PC-3 (cell line): ENCODE data around the gene S100A3. TPM values are rescaled to one million over a fixed set of nuclear protein-coding genes. Genes with fewer than 3 reads are reported as not detected.
"Not testable (repeated sequence)": the region's sequence is repeated elsewhere in the genome, so short reads cannot be mapped to it uniquely, and the experiment has no call there.

Experiments used
- ATAC-seq: fragments of 200-7000 bp; cut with Tn5 transposase; 2 replicates; pipeline ENCODE4 v1.9.1; 2020; ENCODE audit warnings: mild to moderate bottlenecking, moderate library complexity
- BruUV-seq: library from RNA; stranded (reverse); fragments of 400-500 nt; replicated peaks from 2 replicates; lab custom pipeline; 2021; lab: Mats Ljungman, UMichigan
- CTCF ChIA-PET: fragments of 300-600 bp; sonication (Branson Sonifier 250); formaldehyde crosslinking; loops from one replicate; lab custom pipeline; 2022; ENCODE audit warnings: antibody characterized with exemption; lab: Charles Lee
- POLR2A ChIA-PET: fragments of 300-600 bp; sonication (Branson Sonifier 250); formaldehyde crosslinking; loops from one replicate; lab custom pipeline; 2022; ENCODE audit warnings: antibody characterized with exemption; ENCODE audit not compliant: unreplicated experiment; lab: Charles Lee
- DNase-seq: peaks from one replicate; pipeline ENCODE4 v3.0.0-alpha.2; 2015
- H2AFZ ChIP-seq: fragments of 300-600 bp; sonication (generic); 2 replicates; pipeline ENCODE4 v1.6.0; 2016; ENCODE audit warnings: antibody characterized with exemption, low read length
- H3F3A ChIP-seq: fragments of 300-600 bp; sonication (generic); one replicate; pipeline ENCODE4 v1.6.0; 2017; ENCODE audit warnings: antibody characterized with exemption, low read length, control low read depth, mild to moderate bottlenecking; ENCODE audit not compliant: unreplicated experiment
- H3K27ac ChIP-seq: fragments of 300-600 bp; sonication (generic); 2 replicates; pipeline ENCODE4 v1.5.1; 2016; ENCODE audit warnings: mild to moderate bottlenecking, low read length
- H3K27me3 ChIP-seq: fragments of 300-600 bp; sonication (generic); 2 replicates; pipeline ENCODE4 v1.6.1; 2016; ENCODE audit warnings: low read length, mixed read lengths
- H3K36me3 ChIP-seq: fragments of 300-600 bp; sonication (generic); 2 replicates; pipeline ENCODE4 v1.6.1; 2016; ENCODE audit warnings: low read depth, mixed run types, low read length, mixed read lengths
- H3K4me1 ChIP-seq: fragments of 300-600 bp; sonication (generic); 2 replicates; pipeline ENCODE4 v1.5.1; 2016; ENCODE audit warnings: low read length; ENCODE audit not compliant: insufficient read depth
- H3K4me2 ChIP-seq: fragments of 300-600 bp; sonication (generic); 2 replicates; pipeline ENCODE4 v1.6.0; 2016; ENCODE audit warnings: low read length
- H3K4me3 ChIP-seq: fragments of 300-600 bp; sonication (generic); 2 replicates; pipeline ENCODE4 v1.5.1; 2016; ENCODE audit warnings: mild to moderate bottlenecking, low read length, mixed read lengths
- H3K79me2 ChIP-seq: fragments of 300-600 bp; sonication (generic); 2 replicates; pipeline ENCODE4 v1.6.1; 2017; ENCODE audit warnings: low read length, mixed read lengths
- H3K9ac ChIP-seq: fragments of 300-600 bp; sonication (generic); 2 replicates; pipeline ENCODE4 v1.6.0; 2016; ENCODE audit warnings: mild to moderate bottlenecking, low read length
- H3K9me2 ChIP-seq: fragments of 300-600 bp; sonication (generic); replicated peaks from 2 replicates; pipeline ENCODE4 v1.6.1; 2016; ENCODE audit warnings: mixed run types, low read length, mixed read lengths
- H3K9me3 ChIP-seq: fragments of 300-600 bp; sonication (generic); 2 replicates; pipeline ENCODE4 v1.6.1; 2016; ENCODE audit warnings: low read length, mixed read lengths
- H4K20me1 ChIP-seq: fragments of 300-600 bp; sonication (generic); 2 replicates; pipeline ENCODE4 v1.6.1; 2016; ENCODE audit warnings: low read length, mixed read lengths
- EZH2 ChIP-seq: fragments of 300-600 bp; sonication (generic); IDR thresholded peaks from one replicate; pipeline ENCODE4 v1.6.1; 2017; ENCODE audit warnings: antibody characterized with exemption, mild to moderate bottlenecking, low read length; ENCODE audit not compliant: unreplicated experiment
- EZH2phosphoT487 ChIP-seq: fragments of 300-600 bp; sonication (generic); IDR thresholded peaks from 2 replicates; pipeline ENCODE4 v1.6.1; 2018; ENCODE audit warnings: mild to moderate bottlenecking, antibody characterized with exemption, low read length, borderline replicate concordance
- intact Hi-C: fragments of 100-400 bp; cut with micrococcal nuclease; formaldehyde crosslinking; loops from 2 replicates; pipeline ENCODE4 v1.9.0; 2023
- total RNA-seq: library from RNA; depleted of rRNA; stranded (reverse); fragments of >200 nt; gene quantifications from 2 replicates; pipeline ENCODE4 v1.2.3, GENCODE V29; 2014
- TF ChIP-seq, protein P1 (sequence below): fragments of 300-600 bp; sonication (generic); conservative IDR thresholded peaks from 2 replicates; pipeline ENCODE4 v1.5.1; 2017; ENCODE audit warnings: antibody characterized with exemption, low read depth, mild to moderate bottlenecking, low read length

S100A3 gene
- total RNA-seq, 1 experiment from 2014 or later, result 4.6 TPM

DNA sequence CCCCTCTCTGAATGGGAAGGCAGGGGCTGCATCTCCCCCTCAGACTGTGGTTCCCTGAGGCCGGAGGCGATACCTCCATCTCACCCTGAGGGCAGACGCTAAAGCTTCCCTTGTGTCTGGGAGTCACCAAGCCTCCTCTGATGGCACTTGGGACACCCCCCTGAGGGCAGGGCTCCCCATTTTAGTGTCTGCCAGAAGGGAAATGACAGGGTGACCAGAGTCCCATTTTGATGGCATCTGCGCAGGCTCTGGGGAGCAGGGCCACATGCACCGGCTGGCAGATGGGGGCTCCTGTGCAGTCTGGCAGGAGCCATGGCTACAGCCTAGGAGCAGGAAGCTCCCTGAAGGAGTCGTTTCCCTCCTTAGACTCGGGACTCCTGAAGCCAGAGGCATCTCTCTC, 14.9 kb upstream of the S100A3 start:
- intact Hi-C loops, result no loop called here
- peak overlapping the region; percentile 84 for H3K4me2 ChIP-seq
- no peaks in the 10 kb centered on the region for H3K27me3 ChIP-seq
- ATAC-seq (no peak), DNase-seq (no peak)
- no peaks in the 10 kb centered on the region for H4K20me1 ChIP-seq
- H3K9me2 ChIP-seq, result no peaks in the 10 kb centered on the region
- H3K9ac ChIP-seq, result peak overlapping the region; percentile 94
- H3K79me2 ChIP-seq, result peaks cover 38% of the 10 kb centered on the region
- no TSS peak for BruUV-seq
- no peaks in the 10 kb centered on the region for H3K9me3 ChIP-seq
- H3K4me1 ChIP-seq, result peaks cover 58% of the 10 kb centered on the region
- H2AFZ ChIP-seq, result no peak overlapping the region
- CTCF ChIA-PET, result interaction anchor here (1.4 kb wide), 1 partner anchor 30 kb away, joined by 3 read pairs; no protein-coding TSS in a partner anchor
- peaks cover 8% of the 10 kb centered on the region for H3F3A ChIP-seq
- POLR2A ChIA-PET, result interaction anchor here (1.6 kb wide), 1 partner anchor 29 kb away, joined by 3 read pairs; the partner anchor contains the start of gene S100A6
- peak overlapping the region; percentile 100 for H3K27ac ChIP-seq
- H3K36me3 ChIP-seq, result no peaks in the 10 kb centered on the region
- peak overlapping the region; percentile 12; the same call in 1 of the 2 replicates for H3K4me3 ChIP-seq
- TF ChIP-seq EZH2phosphoT487, result no peak
- TF ChIP-seq, protein P1, sequence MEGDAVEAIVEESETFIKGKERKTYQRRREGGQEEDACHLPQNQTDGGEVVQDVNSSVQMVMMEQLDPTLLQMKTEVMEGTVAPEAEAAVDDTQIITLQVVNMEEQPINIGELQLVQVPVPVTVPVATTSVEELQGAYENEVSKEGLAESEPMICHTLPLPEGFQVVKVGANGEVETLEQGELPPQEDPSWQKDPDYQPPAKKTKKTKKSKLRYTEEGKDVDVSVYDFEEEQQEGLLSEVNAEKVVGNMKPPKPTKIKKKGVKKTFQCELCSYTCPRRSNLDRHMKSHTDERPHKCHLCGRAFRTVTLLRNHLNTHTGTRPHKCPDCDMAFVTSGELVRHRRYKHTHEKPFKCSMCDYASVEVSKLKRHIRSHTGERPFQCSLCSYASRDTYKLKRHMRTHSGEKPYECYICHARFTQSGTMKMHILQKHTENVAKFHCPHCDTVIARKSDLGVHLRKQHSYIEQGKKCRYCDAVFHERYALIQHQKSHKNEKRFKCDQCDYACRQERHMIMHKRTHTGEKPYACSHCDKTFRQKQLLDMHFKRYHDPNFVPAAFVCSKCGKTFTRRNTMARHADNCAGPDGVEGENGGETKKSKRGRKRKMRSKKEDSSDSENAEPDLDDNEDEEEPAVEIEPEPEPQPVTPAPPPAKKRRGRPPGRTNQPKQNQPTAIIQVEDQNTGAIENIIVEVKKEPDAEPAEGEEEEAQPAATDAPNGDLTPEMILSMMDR, result no peak
- no peak for TF ChIP-seq EZH2

DNA sequence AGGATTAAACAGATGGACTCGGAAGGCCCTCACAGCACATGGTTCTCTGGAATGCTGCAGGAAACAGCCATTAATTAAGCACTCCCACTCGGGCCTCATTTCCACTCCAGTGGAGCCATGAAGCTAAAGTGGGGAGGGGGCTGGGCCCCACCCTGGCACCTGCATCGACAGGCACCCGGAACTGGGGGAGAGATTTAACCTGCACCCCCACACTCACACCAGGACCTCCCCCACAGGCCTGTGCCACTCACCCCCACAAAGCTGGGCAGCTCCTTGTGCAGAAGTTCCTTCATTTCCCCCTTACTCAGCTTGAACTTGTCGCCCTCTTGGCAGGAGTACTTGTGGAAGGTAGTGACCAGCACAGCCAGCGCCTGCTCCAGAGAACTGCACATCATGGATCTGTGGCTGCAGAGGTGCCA, 14.4 kb upstream of the S100A3 start:
- intact Hi-C loops, result no loop called here
- TF ChIP-seq, protein P1, result no peak
- TF ChIP-seq EZH2 (no peak), EZH2phosphoT487 (no peak)
- ChIA-PET POLR2A (interaction anchor here (1.6 kb wide), 1 partner anchor 28 kb away, joined by 3 read pairs; the partner anchor contains the start of gene S100A6), CTCF (interaction anchor here (1.4 kb wide), 1 partner anchor 30 kb away, joined by 3 read pairs; no protein-coding TSS in a partner anchor)
- Histone ChIP-seq H3K27ac (peak overlapping the region; percentile 100), H4K20me1 (no peaks in the 10 kb centered on the region), H3K4me1 (peaks cover 53% of the 10 kb centered on the region), H3K36me3 (no peaks in the 10 kb centered on the region), H3K4me3 (peak overlapping the region; percentile 12; the same call in 1 of the 2 replicates), H2AFZ (no peak overlapping the region), H3K79me2 (peaks cover 38% of the 10 kb centered on the region), H3K9me3 (no peaks in the 10 kb centered on the region), H3K4me2 (peak overlapping the region; percentile 84), H3F3A (peaks cover 8% of the 10 kb centered on the region), H3K9me2 (no peaks in the 10 kb centered on the region), H3K9ac (peak overlapping the region; percentile 94), H3K27me3 (no peaks in the 10 kb centered on the region)
- BruUV-seq, result no TSS peak
- DNase-seq (no peak), ATAC-seq (no peak)

DNA sequence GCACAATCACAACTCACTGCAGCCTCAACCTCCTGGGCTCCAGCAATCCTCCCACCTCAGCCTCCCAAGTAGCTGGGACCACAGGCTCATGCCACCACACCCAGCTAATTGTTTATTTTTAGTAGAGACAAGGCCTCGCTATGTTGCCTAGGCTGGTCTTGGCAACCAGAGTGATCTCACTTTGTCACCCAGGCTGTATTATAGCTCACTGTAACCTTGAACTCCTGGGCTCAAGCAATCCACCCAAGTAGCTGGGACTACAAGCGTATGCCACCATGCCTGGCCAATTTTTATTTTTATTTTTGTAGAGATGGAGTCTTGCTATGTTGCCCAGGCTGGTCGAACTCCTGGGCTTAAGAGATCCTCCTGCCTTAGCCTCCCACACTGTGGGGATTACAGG, 13.0 kb upstream of the S100A3 start:
- H3K36me3 ChIP-seq, H3K27me3 ChIP-seq, H3K4me3 ChIP-seq, H3K4me2 ChIP-seq, ATAC-seq, CTCF ChIA-PET, intact Hi-C loops, H3K9ac ChIP-seq, BruUV-seq, H3K9me2 ChIP-seq, H3F3A ChIP-seq, H3K27ac ChIP-seq, H2AFZ ChIP-seq, H3K9me3 ChIP-seq, H4K20me1 ChIP-seq, DNase-seq: not testable (repeated sequence)
- Histone ChIP-seq H3K79me2 (peaks cover 37% of the 10 kb centered on the region), H3K4me1 (peaks cover 38% of the 10 kb centered on the region)
- POLR2A ChIA-PET, result interaction anchor here (1.0 kb wide), 1 partner anchor 65 kb away, joined by 3 read pairs; the partner anchor contains the start of gene S100A13
